OCI-LY3 (cell line): Measurements from ENCODE around the gene LHB.
"Not testable (repeated sequence)": the region's sequence is repeated elsewhere in the genome, so short reads cannot be mapped to it uniquely, and the experiment has no call there.

Experiments
- EZH2phosphoT487 ChIP-seq: fragments of 200-600 bp; shearing (Covaris generic); IDR thresholded peaks from 2 replicates; pipeline ENCODE4 v1.6.1; 2018; ENCODE audit warnings: antibody characterized with exemption, mixed run types, low read depth
- TF ChIP-seq, protein P1 (sequence below): fragments of 200-600, 300-600 bp; sonication (generic); IDR thresholded peaks from 2 replicates; pipeline ENCODE4 v1.5.1; 2014; ENCODE audit warnings: antibody characterized with exemption, low read length, low read depth

- TF ChIP-seq, protein P1, sequence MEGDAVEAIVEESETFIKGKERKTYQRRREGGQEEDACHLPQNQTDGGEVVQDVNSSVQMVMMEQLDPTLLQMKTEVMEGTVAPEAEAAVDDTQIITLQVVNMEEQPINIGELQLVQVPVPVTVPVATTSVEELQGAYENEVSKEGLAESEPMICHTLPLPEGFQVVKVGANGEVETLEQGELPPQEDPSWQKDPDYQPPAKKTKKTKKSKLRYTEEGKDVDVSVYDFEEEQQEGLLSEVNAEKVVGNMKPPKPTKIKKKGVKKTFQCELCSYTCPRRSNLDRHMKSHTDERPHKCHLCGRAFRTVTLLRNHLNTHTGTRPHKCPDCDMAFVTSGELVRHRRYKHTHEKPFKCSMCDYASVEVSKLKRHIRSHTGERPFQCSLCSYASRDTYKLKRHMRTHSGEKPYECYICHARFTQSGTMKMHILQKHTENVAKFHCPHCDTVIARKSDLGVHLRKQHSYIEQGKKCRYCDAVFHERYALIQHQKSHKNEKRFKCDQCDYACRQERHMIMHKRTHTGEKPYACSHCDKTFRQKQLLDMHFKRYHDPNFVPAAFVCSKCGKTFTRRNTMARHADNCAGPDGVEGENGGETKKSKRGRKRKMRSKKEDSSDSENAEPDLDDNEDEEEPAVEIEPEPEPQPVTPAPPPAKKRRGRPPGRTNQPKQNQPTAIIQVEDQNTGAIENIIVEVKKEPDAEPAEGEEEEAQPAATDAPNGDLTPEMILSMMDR: peak; percentile 59
- TF ChIP-seq EZH2phosphoT487: not testable (repeated sequence)
Measured at GRCh38 chr19:49036815-49037214, 19.9 kb upstream of the LHB start, which contains the start of gene CGB1.
